Peyer's patch (tissue), 4 donors: ENCODE results near the gene LCE1A. TPM values are rescaled to one million over a fixed set of nuclear protein-coding genes. Genes with fewer than 3 reads are reported as not detected.

Experiments used
- DNase-seq, 3 donors: peaks; one replicate each; pipeline ENCODE4 v3.0.0-alpha.2; 2017 to 2019
- H3K27ac ChIP-seq, 4 donors: fragments of 200-600 bp; sonication (generic); one replicate each; pipeline ENCODE4 v1.5.1; 2016 to 2019
- H3K27me3 ChIP-seq, 2 donors: fragments of 200-600 bp; sonication (generic); one replicate each; pipeline ENCODE4 v1.5.1; 2019
- H3K36me3 ChIP-seq, 3 donors: fragments of 200-600 bp; sonication (generic); one replicate each; pipeline ENCODE4 v1.5.1; 2016 to 2019
- H3K4me1 ChIP-seq, 4 donors: fragments of 200-600 bp; sonication (generic); one replicate each; pipeline ENCODE4 v1.5.1; 2016 to 2019
- H3K4me3 ChIP-seq, 4 donors: fragments of 200-600 bp; sonication (generic); 1 replicate in 3 of 4; 2 replicates in 1 of 4; pipeline ENCODE4 v1.5.1; 2016 to 2019; ENCODE audit warnings: mild to moderate bottlenecking in 1 of 4
- H3K9me3 ChIP-seq, 4 donors: fragments of 200-600 bp; sonication (generic); one replicate each; pipeline ENCODE4 v1.5.1; 2016 to 2019; ENCODE audit warnings: mild to moderate bottlenecking in 1 of 4
- CTCF ChIP-seq, 6 experiments: fragments of 450-650 bp in 4 of 6; fragments of 200-600 bp in 2 of 6; sonication (generic) in 1 of 6; IDR thresholded peaks; one replicate each; pipeline ENCODE4 v1.5.1; 2017 to 2019; ENCODE audit warnings: antibody characterized with exemption in 6 of 6, mild to moderate bottlenecking in 3 of 6, moderate library complexity in 1 of 6
- POLR2A ChIP-seq, 2 donors: fragments of 450-650 bp; IDR thresholded peaks; one replicate each; pipeline ENCODE4 v1.5.1; 2017; ENCODE audit warnings: antibody characterized with exemption in 2 of 2, mild to moderate bottlenecking in 2 of 2, moderate library complexity in 2 of 2
- total RNA-seq, 4 donors: library from RNA; depleted of rRNA; stranded (reverse); fragments of >200 nt; gene quantifications; one replicate each; pipeline ENCODE4 v1.1.0, GENCODE V29; 2016

Gene LCE1A
- total RNA-seq: not detected

GRCh38 chr1:152827173-152827572 is at the start of gene LCE1A:
Gene LCE1A (plus strand): TSS chr1:152827473. CDS start chr1:152827473, 0 bp downstream.
- Histone ChIP-seq H3K4me1 (no peaks in the 10 kb centered on the region), H3K4me3 (no peak within 1 kb of the TSS), H3K27ac (no peak within 1 kb of the TSS), H3K36me3 (no peaks in the 10 kb centered on the region), H3K27me3 (no peaks in the 10 kb centered on the region), H3K9me3 (no peaks in the 10 kb centered on the region)
- DNase-seq: no peak
- TF ChIP-seq CTCF (IDR thresholded peaks at IDR 0.05): no peak
- TF ChIP-seq POLR2A (IDR thresholded peaks at IDR 0.05): no peak

- H3K9me3 ChIP-seq: no peaks in the 10 kb centered on the region
- TF ChIP-seq POLR2A (IDR thresholded peaks at IDR 0.05) (no peak), CTCF (IDR thresholded peaks at IDR 0.05) (no peak)
- no peaks in the 10 kb centered on the region for H3K36me3 ChIP-seq
- no peaks in the 10 kb centered on the region for H3K4me1 ChIP-seq
- no peak overlapping the region for H3K27ac ChIP-seq
- no peak overlapping the region for H3K4me3 ChIP-seq
- H3K27me3 ChIP-seq: no peaks in the 10 kb centered on the region
- DNase-seq: no peak
These were observed 49.6 kb upstream of the LCE1A start for GRCh38 chr1:152777510-152778137.

- Histone ChIP-seq H3K27ac (no peak overlapping the region), H3K4me1 (no peaks in the 10 kb centered on the region), H3K4me3 (no peak overlapping the region), H3K27me3 (no peaks in the 10 kb centered on the region), H3K36me3 (no peaks in the 10 kb centered on the region), H3K9me3 (no peaks in the 10 kb centered on the region)
- TF ChIP-seq POLR2A (IDR thresholded peaks at IDR 0.05) (no peak), CTCF (IDR thresholded peaks at IDR 0.05) (no peak)
- no peak for DNase-seq
These were observed 44.2 kb upstream of the LCE1A start for GRCh38 chr1:152783095-152783494.

GRCh38 chr1:152786077-152786476 is 41.2 kb upstream of the LCE1A start, which contains the start of gene LCE1E:
Gene LCE1E (plus strand): TSS chr1:152786257. CDS start chr1:152787300, 1,043 bp downstream.
- DNase-seq: no peak
- H3K27me3 ChIP-seq: no peaks in the 10 kb centered on the region
- no peaks in the 10 kb centered on the region for H3K36me3 ChIP-seq
- no peak within 1 kb of the TSS for H3K4me3 ChIP-seq
- H3K4me1 ChIP-seq: no peaks in the 10 kb centered on the region
- TF ChIP-seq POLR2A (IDR thresholded peaks at IDR 0.05) (no peak), CTCF (IDR thresholded peaks at IDR 0.05) (no peak)
- H3K9me3 ChIP-seq: no peaks in the 10 kb centered on the region
- H3K27ac ChIP-seq: no peak within 1 kb of the TSS

GRCh38 chr1:152795686-152796085 is 31.6 kb upstream of the LCE1A start:
- Histone ChIP-seq H3K27ac (no peak overlapping the region), H3K4me1 (no peaks in the 10 kb centered on the region), H3K9me3 (no peaks in the 10 kb centered on the region), H3K27me3 (no peaks in the 10 kb centered on the region), H3K4me3 (no peak overlapping the region), H3K36me3 (no peaks in the 10 kb centered on the region)
- DNase-seq: no peak
- no peak for TF ChIP-seq CTCF (IDR thresholded peaks at IDR 0.05)
- TF ChIP-seq POLR2A (IDR thresholded peaks at IDR 0.05): no peak
